ENCODE data around the gene AKAP8. TPM values are rescaled to one million over a fixed set of nuclear protein-coding genes. Genes with fewer than 3 reads are reported as not detected.

The AKAP8 gene
- polyA plus RNA-seq, 1 donor (not counting 4 experiments of a cell fraction or from before 2014, with no cell fraction given) = 18.1 TPM

DNA sequence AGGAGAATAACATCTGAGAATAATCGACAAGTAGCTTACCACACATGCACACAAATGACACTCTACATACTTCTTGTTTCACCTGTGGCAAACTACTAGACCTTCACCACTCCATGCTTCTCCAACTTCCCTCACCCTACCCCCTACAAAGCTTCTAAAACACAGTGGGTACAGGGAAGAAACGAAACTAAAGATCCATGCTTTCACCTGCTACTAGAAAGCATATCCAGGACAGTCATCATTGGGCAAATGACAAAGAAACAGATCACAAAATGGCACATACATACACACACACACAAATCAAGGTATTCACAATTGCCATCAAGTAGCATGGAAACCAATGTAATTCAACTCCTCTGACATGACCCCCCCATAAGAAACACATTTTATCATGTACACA is 57.8 kb downstream of the AKAP8 start:
- peaks cover 42% of the 10 kb centered on the region for H3K4me1 ChIP-seq (ENCODE audit: control insufficient read depth, extremely low read depth, insufficient read depth, low read length)

DNA sequence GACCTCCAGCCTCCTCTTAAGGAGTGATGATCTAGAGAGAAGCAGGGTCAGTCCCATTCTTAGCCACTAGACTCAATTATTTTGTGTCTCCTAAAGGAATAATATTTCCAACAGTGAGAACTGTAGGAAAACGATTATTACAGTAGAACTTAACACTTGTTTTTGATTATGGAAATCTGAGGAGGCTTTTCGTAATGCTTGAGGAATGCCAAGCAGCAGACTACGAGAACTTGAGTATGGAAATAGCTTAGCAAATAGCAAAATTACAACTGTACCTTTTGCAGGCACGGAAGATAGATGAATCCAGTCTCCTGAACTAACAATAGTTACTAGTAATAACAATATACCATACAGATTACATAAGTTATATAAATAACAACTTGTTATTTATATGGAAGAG is 59.5 kb downstream of the AKAP8 start:
- dilution Hi-C loops (cut with MboI; ENCODE audit: extremely low pct_ligation_motif_present, low sequenced_read_pairs) = no loop called here
- Histone ChIP-seq H4K20me1 (ENCODE audit: control insufficient read depth, extremely low read depth, insufficient read depth, low read length) (peaks cover 75% of the 10 kb centered on the region), H3K79me2 (ENCODE audit: control insufficient read depth, insufficient read depth, low read length) (peaks cover 97% of the 10 kb centered on the region), H3K9me1 (ENCODE audit: control insufficient read depth, extremely low read depth, insufficient read depth, low read length) (peaks cover 18% of the 10 kb centered on the region), H3K4me2 (ENCODE audit: control insufficient read depth, extremely low read depth, insufficient read depth, low read depth, low read length) (no peak overlapping the region), H3K27ac (ENCODE audit: control insufficient read depth, insufficient read depth, low read length) (no peak overlapping the region), H3K9me3 (ENCODE audit: control insufficient read depth, low read depth, low read length) (no peaks in the 10 kb centered on the region), H3K36me3 (ENCODE audit: control insufficient read depth in 2 of 2, extremely low read depth in 1 of 2, insufficient read depth in 2 of 2, low read length in 2 of 2) (peaks cover 0 to 8% of the 10 kb centered on the region in 2 experiments), H3K4me1 (ENCODE audit: control insufficient read depth, extremely low read depth, insufficient read depth, low read length) (peaks cover 36% of the 10 kb centered on the region), H3K4me3 (ENCODE audit: control insufficient read depth in 2 of 3, extremely low read depth in 1 of 3, insufficient read depth in 2 of 3, low read depth in 1 of 3, low read length in 3 of 3) (no peak overlapping the region), H2AFZ (ENCODE audit: control insufficient read depth, low read length) (no peak overlapping the region), H3K9ac (ENCODE audit: control insufficient read depth, extremely low read depth, insufficient read depth, low read length) (no peak overlapping the region), H3K27me3 (ENCODE audit: control insufficient read depth, extremely low read depth, insufficient read depth, low read length) (no peaks in the 10 kb centered on the region)
- no peak for FAIRE-seq
- DNase-seq (ENCODE audit: low read depth, low spot score) = no peak
- TF ChIP-seq EZH2 (IDR thresholded peaks at IDR 0.05; ENCODE audit: low read length) = no peak
- TF ChIP-seq CTCF (optimal IDR thresholded peaks at IDR 0.05 in 1 of 3, IDR thresholded peaks at IDR 0.05 in 1 of 3, conservative IDR thresholded peaks at IDR 0.05 in 1 of 3; ENCODE audit: extremely low read depth in 1 of 3, insufficient read depth in 2 of 3, low read length in 3 of 3) = no peak

More for the DNA sequence above, 57.8 kb downstream of the AKAP8 start:
- Histone ChIP-seq H3K9me1 (ENCODE audit: control insufficient read depth, extremely low read depth, insufficient read depth, low read length) (peaks cover 19% of the 10 kb centered on the region), H3K4me3 (ENCODE audit: control insufficient read depth in 2 of 3, extremely low read depth in 1 of 3, insufficient read depth in 2 of 3, low read depth in 1 of 3, low read length in 3 of 3) (no peak overlapping the region), H3K4me2 (ENCODE audit: control insufficient read depth, extremely low read depth, insufficient read depth, low read depth, low read length) (no peak overlapping the region), H2AFZ (ENCODE audit: control insufficient read depth, low read length) (no peak overlapping the region), H3K27ac (ENCODE audit: control insufficient read depth, insufficient read depth, low read length) (no peak overlapping the region), H3K36me3 (ENCODE audit: control insufficient read depth in 2 of 2, extremely low read depth in 1 of 2, insufficient read depth in 2 of 2, low read length in 2 of 2) (peaks cover 0 to 5% of the 10 kb centered on the region in 2 experiments), H3K27me3 (ENCODE audit: control insufficient read depth, extremely low read depth, insufficient read depth, low read length) (no peaks in the 10 kb centered on the region), H3K9me3 (ENCODE audit: control insufficient read depth, low read depth, low read length) (no peaks in the 10 kb centered on the region), H4K20me1 (ENCODE audit: control insufficient read depth, extremely low read depth, insufficient read depth, low read length) (peaks cover 80% of the 10 kb centered on the region), H3K79me2 (ENCODE audit: control insufficient read depth, insufficient read depth, low read length) (peaks cover 97% of the 10 kb centered on the region), H3K9ac (ENCODE audit: control insufficient read depth, extremely low read depth, insufficient read depth, low read length) (no peak overlapping the region)
- no peak for DNase-seq (ENCODE audit: low read depth, low spot score)
- TF ChIP-seq EZH2 (IDR thresholded peaks at IDR 0.05; ENCODE audit: low read length) = no peak
- TF ChIP-seq CTCF (optimal IDR thresholded peaks at IDR 0.05 in 1 of 3, IDR thresholded peaks at IDR 0.05 in 1 of 3, conservative IDR thresholded peaks at IDR 0.05 in 1 of 3; ENCODE audit: extremely low read depth in 1 of 3, insufficient read depth in 2 of 3, low read length in 3 of 3) = no peak
- dilution Hi-C loops (cut with MboI; ENCODE audit: extremely low pct_ligation_motif_present, low sequenced_read_pairs) = no loop called here
- FAIRE-seq = no peak

Measured in keratinocyte (primary cell).